Measurements from ENCODE around the gene REN. TPM values are rescaled to one million over a fixed set of nuclear protein-coding genes. Genes with fewer than 3 reads are reported as not detected.

Gene REN
- total and polyA plus RNA-seq, 11 donors: not detected

GRCh38 chr1:204177133-204177532 lies 11.0 kb upstream of the REN start:
- no peak overlapping the region for H3K4me3 ChIP-seq
- DNase-seq (no peak), ATAC-seq (no peak)
- intact Hi-C loops (cut with DNase I): no loop called here
- no peaks in the 10 kb centered on the region for H3K36me3 ChIP-seq
- WGBS, 4 donors: 31 to 42% (median 40%) methylated on average over 4 of the region's 4 CpGs
- H3K4me1 ChIP-seq: no peaks in the 10 kb centered on the region
- H3K9me3 ChIP-seq: no peaks in the 10 kb centered on the region
- H3K27me3 ChIP-seq: peaks cover 0 to 17% (median 0%) of the 10 kb centered on the region in 9 donors
- no peak overlapping the region for H3K27ac ChIP-seq
- TF ChIP-seq CTCF (IDR thresholded peaks at IDR 0.05) (no peak), POLR2A (IDR thresholded peaks at IDR 0.05) (no peak)

- TF ChIP-seq POLR2A (IDR thresholded peaks at IDR 0.05) (no peak), CTCF (IDR thresholded peaks at IDR 0.05) (no peak)
- no peak for ATAC-seq
- intact Hi-C loops (cut with DNase I): no loop called here
Observed at GRCh38 chr1:204176049-204176448, 9.9 kb upstream of the REN start.

GRCh38 chr1:204174958-204175357 lies 8.8 kb upstream of the REN start:
- Histone ChIP-seq H3K27ac (no peak overlapping the region), H3K27me3 (peaks cover 0 to 17% (median 0%) of the 10 kb centered on the region in 9 donors), H3K4me1 (no peaks in the 10 kb centered on the region), H3K4me3 (no peak overlapping the region), H3K36me3 (no peaks in the 10 kb centered on the region), H3K9me3 (peaks cover 0 to 9% (median 6%) of the 10 kb centered on the region in 12 donors)
- DNase-seq (no peak), ATAC-seq (no peak)
- intact Hi-C loops (cut with DNase I): no loop called here
- WGBS, 4 donors: 68 to 89% (median 87%) methylated on average over 3 of the region's 3 CpGs
- TF ChIP-seq CTCF (IDR thresholded peaks at IDR 0.05) (no peak), POLR2A (IDR thresholded peaks at IDR 0.05) (no peak)

More at GRCh38 chr1:204176049-204176448, 9.9 kb upstream of the REN start:
- whole genome bisulfite sequencing, 4 donors: 76 to 84% (median 83%) methylated on average over 5 of the region's 5 CpGs
- Histone ChIP-seq H3K27ac (no peak overlapping the region), H3K36me3 (no peaks in the 10 kb centered on the region), H3K27me3 (peaks cover 0 to 17% (median 0%) of the 10 kb centered on the region in 9 donors), H3K4me1 (no peaks in the 10 kb centered on the region), H3K4me3 (no peak overlapping the region), H3K9me3 (no peaks in the 10 kb centered on the region)
- no peak for DNase-seq

GRCh38 chr1:204172404-204173029 lies 6.4 kb upstream of the REN start:
- no peak overlapping the region for H3K4me3 ChIP-seq
- TF ChIP-seq CTCF (IDR thresholded peaks at IDR 0.05) (no peak), POLR2A (IDR thresholded peaks at IDR 0.05) (no peak)
- no peaks in the 10 kb centered on the region for H3K36me3 ChIP-seq
- 92 to 97% (median 96%) methylated on average over 2 of the region's 2 CpGs for WGBS, 4 donors
- H3K27me3 ChIP-seq: peaks cover 0 to 17% (median 0%) of the 10 kb centered on the region in 9 donors
- ATAC-seq (no peak), DNase-seq (no peak)
- no peaks in the 10 kb centered on the region for H3K4me1 ChIP-seq
- intact Hi-C loops (cut with DNase I): no loop called here
- H3K9me3 ChIP-seq: peaks cover 0 to 23% (median 14%) of the 10 kb centered on the region in 12 donors
- H3K27ac ChIP-seq: no peak overlapping the region

All from heart left ventricle (tissue), 16 donors.